SIG-M5 (cell line): Measurements from ENCODE around the gene ZNRF3.
"Not testable (repeated sequence)": the region's sequence is repeated elsewhere in the genome, so short reads cannot be mapped to it uniquely, and the experiment has no call there.

Experiments used
- DNase-seq: peaks from one replicate; lab custom pipeline; 2025; lab: John Stamatoyannopoulos, UW

The ZNRF3 gene

GRCh38 chr22:28931844-28932567 is 48.6 kb downstream of the ZNRF3 start:
- no peak for DNase-seq

DNA sequence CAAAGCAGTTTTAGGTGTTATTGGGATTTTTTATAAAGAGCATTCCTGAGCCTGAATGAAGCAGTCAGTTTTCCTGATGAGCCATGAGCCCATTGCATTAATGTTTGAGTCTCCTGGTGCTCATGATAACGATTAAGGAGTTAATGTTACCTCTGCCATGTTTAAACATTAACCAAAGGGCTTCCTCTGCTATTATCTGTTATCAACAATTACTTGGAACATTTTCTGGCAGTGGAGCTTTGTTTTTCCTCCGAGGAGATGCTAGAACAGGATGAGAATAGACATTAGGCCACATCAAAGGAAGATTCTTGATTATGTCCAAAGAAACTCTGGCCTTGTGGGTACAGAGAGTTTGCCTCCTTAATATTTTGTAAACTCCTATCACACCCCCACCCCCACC is 49.9 kb downstream of the ZNRF3 start:
- DNase-seq: no peak

- DNase-seq: no peak
Observed at GRCh38 chr22:28934026-28934425, 50.7 kb downstream of the ZNRF3 start.

DNA sequence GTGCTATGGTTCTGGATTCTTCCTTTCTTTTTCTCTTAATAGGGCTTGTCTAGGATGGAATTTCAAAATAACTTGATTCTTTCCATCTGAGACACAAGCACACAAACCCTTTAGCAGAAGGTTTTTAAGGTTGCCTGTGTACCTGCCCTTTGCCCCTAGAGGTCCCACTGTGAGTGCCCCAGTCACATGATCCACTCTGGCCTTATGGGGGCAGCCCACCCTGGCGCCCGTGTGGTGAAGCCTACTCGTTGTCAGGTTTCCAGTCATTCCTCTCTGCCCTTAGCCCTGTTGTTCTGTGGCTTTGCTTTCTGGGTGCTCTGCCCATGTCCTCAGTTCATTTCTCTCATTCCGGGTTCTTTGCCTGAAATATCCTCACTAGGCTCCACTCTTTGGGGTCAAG is 51.8 kb downstream of the ZNRF3 start:
- DNase-seq: no peak

DNA sequence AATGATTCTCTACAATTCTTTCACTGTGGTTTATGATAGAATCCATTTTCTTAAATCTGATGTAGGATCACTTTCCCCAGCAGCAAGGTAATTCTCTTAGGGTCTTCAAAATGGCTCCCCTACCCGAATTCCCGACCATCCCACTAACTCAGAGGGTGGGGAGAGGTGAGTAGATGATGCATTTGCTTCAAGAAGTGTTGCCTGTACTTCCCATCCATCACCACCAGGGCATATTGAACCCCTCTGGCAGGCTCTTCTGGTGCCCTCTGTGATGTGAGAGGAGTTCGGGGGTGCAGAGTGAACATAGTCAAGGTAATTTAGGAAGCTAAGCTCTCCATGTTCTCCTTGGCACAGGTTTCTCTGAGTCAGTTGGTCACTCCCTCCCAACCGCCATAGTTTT is 52.3 kb downstream of the ZNRF3 start:
- no peak for DNase-seq

DNA sequence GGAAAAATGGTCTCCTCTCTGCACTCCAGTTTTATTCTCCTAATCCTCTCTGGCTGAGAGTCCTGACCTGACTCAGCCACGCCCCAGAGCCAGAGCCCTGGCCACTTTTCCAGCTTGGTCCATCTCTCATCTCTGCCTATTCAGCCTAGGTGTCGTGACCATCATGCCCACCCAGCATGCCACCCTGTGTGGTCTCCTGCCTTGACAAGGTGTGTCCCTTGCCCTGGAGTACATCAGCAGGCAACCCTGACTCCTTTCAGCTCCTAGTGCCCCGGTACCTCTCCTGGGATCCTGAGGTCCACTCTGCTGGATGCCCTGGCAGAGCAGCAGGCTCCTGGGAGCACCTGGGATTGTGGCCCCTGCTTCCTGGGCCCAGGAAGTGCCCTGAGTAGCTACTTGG is 52.8 kb downstream of the ZNRF3 start:
- no peak for DNase-seq

DNA sequence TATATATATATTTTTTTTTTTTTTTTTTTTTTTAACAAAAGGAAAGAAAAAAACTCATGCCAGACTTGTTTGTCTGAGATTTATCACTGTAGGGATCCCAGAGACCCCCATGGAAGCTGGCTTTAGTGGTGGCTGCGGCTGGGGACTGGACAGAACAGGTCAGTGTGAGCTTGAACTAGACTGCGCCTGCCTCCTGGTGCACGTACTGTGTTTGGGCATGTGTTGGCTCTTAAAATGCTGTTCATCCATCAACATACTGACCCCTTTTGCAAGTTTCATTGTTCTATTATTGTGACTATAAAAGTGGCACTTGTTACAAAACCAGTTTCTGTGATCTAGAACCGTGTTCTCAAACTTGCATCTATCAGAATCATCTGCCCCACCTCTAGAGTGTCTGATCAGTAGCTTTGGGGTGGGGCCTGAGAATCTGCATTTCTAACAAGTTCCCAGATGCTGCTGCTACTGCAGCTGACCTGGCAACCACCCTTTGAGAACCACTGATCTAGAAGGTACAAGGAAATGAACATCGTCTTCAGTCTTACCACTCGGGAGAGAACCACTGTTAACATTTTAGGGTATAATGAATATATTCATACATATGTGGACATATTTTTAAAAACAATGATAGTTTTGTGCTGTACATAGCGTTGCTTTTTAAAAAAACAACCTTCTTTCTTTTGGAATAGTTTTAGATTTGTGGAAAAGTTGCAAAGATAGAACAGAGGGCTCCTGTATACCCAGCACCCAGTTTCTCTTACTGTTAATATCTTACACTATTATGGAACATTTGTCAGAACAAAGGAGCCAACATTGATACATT is 54.0 kb downstream of the ZNRF3 start:
- no peak for DNase-seq

DNA sequence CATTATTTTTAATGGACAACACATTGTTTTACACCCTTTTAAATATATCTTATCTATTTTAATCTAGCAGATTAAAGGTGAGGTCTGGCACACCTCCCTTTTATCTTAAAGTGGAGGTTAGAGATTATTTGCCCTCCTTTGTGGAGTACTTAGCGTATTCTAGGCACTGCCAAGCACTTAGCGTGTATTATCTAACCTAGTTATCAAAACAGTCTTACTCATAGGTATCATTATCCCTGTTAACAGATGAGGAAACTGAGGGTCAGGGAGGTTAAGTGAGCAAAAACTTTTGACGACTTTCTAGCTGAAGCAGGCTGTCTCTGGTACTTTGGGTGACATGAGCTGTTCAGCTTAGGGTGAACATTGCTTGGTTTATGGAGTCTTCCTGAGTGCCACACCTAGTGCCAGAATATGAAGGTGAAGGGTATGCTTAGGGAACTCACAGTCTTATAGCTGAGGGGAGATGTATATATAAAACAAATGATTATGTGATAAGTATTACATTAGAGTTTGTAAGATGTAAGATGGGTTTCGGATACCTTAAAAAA is 55.0 kb downstream of the ZNRF3 start:
- no peak for DNase-seq

- DNase-seq: no peak
Observed at GRCh38 chr22:28939394-28939793, 56.0 kb downstream of the ZNRF3 start.

DNA sequence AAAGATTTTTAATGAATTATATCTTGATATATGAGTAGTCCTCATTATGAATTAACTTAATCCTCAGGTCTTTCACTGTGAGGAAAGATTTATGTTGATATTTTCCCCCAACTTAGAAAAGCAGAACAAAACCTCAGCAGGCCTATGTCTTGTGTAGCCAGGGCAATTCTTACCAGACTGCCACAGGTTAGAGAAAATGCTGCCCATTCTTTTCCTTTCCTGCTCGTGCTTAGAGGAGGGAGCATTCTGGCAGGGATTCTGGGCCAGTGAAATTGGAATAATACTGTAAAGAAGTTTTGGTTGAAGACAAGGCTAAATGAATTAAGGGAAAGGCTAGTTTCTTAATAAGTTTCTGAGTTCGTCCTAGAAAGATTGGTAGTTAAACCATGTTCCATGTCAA is 56.6 kb downstream of the ZNRF3 start:
- DNase-seq: no peak

DNA sequence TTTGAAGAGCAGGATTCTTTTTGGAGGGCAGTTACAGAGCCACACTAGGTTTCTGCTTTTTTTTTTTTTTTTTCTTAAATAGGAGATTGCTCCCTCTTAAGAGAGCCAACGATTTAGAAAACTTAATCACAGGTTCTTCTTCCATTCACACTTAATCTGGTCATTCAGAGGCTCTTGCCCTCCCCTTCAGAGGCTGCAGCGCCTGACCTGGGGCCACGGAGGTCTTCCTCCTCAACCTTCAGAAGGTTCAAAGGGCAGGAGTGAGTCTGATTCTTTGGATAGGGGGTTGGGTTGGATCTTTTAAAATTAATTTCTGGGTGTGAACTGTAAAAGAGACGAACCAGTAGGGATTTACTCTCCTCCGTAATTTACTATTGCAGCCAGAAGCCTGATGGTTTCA is 57.1 kb downstream of the ZNRF3 start:
- DNase-seq: no peak

DNA sequence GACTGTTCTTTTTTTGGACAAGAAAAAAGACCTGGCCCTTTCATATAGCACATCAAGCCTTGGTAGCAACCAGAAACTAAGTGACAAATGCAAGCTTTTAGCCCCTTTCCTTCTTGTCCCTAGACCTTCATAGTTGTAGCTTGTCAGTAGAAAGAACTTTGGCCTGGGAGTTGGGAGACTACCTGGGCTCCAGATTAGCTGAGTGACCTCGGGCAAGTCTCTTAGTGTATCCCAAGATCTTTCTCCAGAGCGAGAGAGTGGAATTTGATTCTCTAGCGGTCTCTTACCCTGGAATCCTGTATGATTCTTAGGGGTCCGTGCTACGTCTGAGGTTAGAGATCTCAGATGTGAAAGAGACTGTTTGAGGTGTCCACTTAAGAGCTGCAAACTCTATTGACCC is 59.0 kb downstream of the ZNRF3 start:
- DNase-seq: no peak

DNA sequence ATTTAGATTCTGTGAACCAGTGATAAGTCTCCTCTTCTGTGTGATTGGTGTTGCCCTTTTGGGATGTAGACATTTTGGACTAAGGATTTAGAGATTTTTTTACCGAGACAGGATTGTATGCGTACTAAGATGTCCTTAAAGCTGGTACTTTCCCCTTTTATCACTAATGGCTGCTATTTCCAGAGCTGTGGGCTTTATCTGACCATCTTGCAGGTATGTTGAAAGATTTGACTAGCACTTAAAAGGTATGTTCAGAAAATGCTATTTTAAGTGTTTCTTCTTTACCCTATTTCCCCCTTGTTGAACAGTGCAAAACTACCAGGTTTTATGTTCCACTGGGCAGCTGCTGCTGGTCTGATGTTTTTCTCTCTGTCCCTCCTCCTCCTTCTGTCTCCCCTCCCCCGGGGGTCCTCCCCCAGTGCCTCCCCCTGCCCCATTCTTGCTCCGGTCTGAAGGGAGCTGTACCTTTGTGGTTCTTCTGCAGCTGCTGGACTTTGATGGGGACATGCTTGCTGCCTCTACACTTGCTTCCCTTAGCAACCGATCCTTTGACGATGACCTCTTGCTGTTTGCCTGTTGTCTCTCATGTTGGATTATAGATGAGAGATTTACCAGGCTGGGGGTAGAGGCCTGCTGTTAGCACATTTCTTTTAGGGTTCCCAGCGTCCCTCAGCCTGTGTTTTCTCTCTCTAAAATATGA is 59.6 kb downstream of the ZNRF3 start:
- no peak for DNase-seq

DNA sequence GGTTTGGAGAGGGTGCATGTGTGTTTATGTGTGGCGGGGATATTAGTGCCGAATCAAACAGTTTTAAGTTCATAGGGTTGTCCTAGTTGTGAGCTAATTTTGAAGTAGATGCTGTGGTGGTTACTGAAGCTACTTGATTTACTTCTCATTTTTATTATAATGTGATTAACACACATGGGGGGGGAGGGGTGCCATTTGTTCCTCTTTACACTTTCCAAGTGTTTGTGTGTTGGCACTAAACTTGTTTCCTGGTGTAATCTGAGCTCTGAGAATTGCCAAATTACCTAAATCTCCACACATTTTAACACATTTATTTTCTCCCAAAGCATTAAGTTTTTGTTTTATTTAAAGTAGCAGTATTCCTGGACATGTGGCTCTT is 60.1 kb downstream of the ZNRF3 start:
- DNase-seq: no peak

GRCh38 chr22:28947125-28947524 is 63.8 kb downstream of the ZNRF3 start:
- no peak for DNase-seq

DNA sequence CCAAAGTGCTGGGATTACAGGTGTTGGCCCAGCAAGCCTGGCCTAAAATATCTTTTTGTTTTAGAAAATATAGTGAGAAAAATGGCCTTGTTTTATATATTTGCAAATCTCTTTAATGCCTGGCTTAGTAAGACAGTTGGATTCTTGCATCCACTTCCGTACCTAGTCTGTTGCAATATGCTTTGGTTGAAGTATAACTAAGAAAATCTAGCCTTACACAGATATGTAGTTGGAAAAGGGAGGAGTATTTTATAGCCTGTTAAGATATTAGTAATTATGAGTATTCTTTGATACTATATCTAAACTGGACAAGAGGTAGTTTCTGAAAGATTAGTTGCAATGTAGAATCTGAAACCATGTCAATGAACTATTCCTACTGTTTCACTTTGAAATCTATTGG is 65.1 kb downstream of the ZNRF3 start:
- no peak for DNase-seq

GRCh38 chr22:28948860-28949551 is 65.6 kb downstream of the ZNRF3 start:
- not testable (repeated sequence) for DNase-seq

- DNase-seq: no peak
Observed at GRCh38 chr22:28949788-28950187, 66.4 kb downstream of the ZNRF3 start.

GRCh38 chr22:28950617-28951411 is 67.4 kb downstream of the ZNRF3 start:
- DNase-seq: no peak

DNA sequence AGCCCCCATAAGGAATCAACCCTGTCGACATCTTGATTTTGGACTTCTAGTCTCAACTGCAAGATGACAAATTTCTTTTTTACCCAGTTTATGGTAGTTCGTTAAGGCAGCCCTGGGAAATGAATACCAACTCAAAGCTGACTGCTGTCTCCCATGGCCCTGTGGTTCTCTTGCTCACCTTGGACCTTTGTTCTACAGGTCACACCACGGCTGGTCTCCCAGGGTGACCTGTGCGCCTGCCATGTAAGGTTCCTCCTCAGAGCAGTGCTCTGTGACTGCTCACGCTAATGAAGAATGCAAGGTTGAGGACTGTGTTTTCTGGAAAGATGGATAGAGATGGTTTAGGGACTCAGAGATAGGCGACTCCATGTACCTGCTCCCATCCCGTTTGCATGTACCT is 68.2 kb downstream of the ZNRF3 start:
- DNase-seq: no peak

GRCh38 chr22:28951969-28952521 is 68.7 kb downstream of the ZNRF3 start:
- no peak for DNase-seq
